Calu3 (cell line): ENCODE measurements around the gene PWP1. TPM values are rescaled to one million over a fixed set of nuclear protein-coding genes. Genes with fewer than 3 reads are reported as not detected.
A peak's percentile ranks its signal among the peaks of the same experiment; 100 is the strongest.

Experiments used
- BruUV-seq: library from RNA; stranded (reverse); fragments of 400-500 nt; replicated peaks from 2 replicates; lab custom pipeline; 2021; lab: Mats Ljungman, UMichigan
- CTCF ChIA-PET: fragments of 300-600 bp; sonication (Branson Sonifier 250); formaldehyde crosslinking; loops from one replicate; lab custom pipeline; 2022; ENCODE audit warnings: antibody characterized with exemption; lab: Charles Lee
- DNase-seq: peaks from one replicate; pipeline ENCODE4 v3.0.0; 2022
- H3K27ac Mint-ChIP-seq: one replicate; pipeline ENCODE4 v1.8.0; 2022; ENCODE audit warnings: mixed read lengths; ENCODE audit not compliant: unreplicated experiment
- H3K27me3 Mint-ChIP-seq: one replicate; pipeline ENCODE4 v1.8.0; 2022; ENCODE audit warnings: mixed read lengths; ENCODE audit not compliant: unreplicated experiment
- H3K36me3 Mint-ChIP-seq: one replicate; pipeline ENCODE4 v1.8.0; 2022; ENCODE audit warnings: mild to moderate bottlenecking, moderate library complexity, mixed read lengths; ENCODE audit not compliant: insufficient read depth, unreplicated experiment
- H3K4me1 Mint-ChIP-seq: one replicate; pipeline ENCODE4 v1.8.0; 2022; ENCODE audit warnings: mild to moderate bottlenecking, low read depth, mixed read lengths; ENCODE audit not compliant: unreplicated experiment
- H3K4me3 Mint-ChIP-seq: one replicate; pipeline ENCODE4 v1.8.0; 2022; ENCODE audit warnings: mild to moderate bottlenecking, low read depth, moderate library complexity, mixed read lengths; ENCODE audit not compliant: unreplicated experiment
- H3K9me3 Mint-ChIP-seq: one replicate; pipeline ENCODE4 v1.8.0; 2022; ENCODE audit warnings: low read depth, mixed read lengths; ENCODE audit not compliant: unreplicated experiment
- CTCF ChIP-seq: fragments of 200-600 bp; IDR thresholded peaks from one replicate; pipeline ENCODE4 v1.8.0; 2022; ENCODE audit warnings: antibody characterized with exemption; ENCODE audit not compliant: unreplicated experiment
- intact Hi-C: fragments of 100-400 bp; cut with micrococcal nuclease; formaldehyde crosslinking; loops from one replicate; pipeline ENCODE4 v1.10.0; 2022; ENCODE audit not compliant: unreplicated experiment
- total RNA-seq: library from RNA; stranded (reverse); gene quantifications from 2 replicates; pipeline ENCODE4 v1.2.3, GENCODE V29; 2022

The PWP1 gene
- total RNA-seq, 1 experiment from 2014 or later, result 60.5 TPM

GRCh38 chr12:107667464-107667863, 18.1 kb upstream of the PWP1 start:
- no peak overlapping the region for H3K4me3 Mint-ChIP-seq
- CTCF ChIA-PET, result no interaction called here
- H3K36me3 Mint-ChIP-seq, result no peaks in the 10 kb centered on the region
- no peaks in the 10 kb centered on the region for H3K4me1 Mint-ChIP-seq
- BruUV-seq, result no TSS peak
- H3K9me3 Mint-ChIP-seq, result no peaks in the 10 kb centered on the region
- intact Hi-C loops, result no loop called here
- TF ChIP-seq CTCF, result no peak
- DNase-seq, result no peak
- H3K27ac Mint-ChIP-seq, result no peak overlapping the region
- peaks cover 94% of the 10 kb centered on the region for H3K27me3 Mint-ChIP-seq

- Mint-ChIP-seq H3K27me3 (peaks cover 94% of the 10 kb centered on the region), H3K4me1 (no peaks in the 10 kb centered on the region), H3K4me3 (no peak overlapping the region), H3K9me3 (no peaks in the 10 kb centered on the region), H3K27ac (no peak overlapping the region), H3K36me3 (no peaks in the 10 kb centered on the region)
- no peak for TF ChIP-seq CTCF
- DNase-seq, result no peak
- CTCF ChIA-PET, result no interaction called here
- no TSS peak for BruUV-seq
- intact Hi-C loops, result no loop called here
These were observed 17.1 kb upstream of the PWP1 start for GRCh38 chr12:107668320-107669098.

- no peak for TF ChIP-seq CTCF
- Mint-ChIP-seq H3K9me3 (no peaks in the 10 kb centered on the region), H3K4me3 (no peak overlapping the region), H3K27me3 (peaks cover 91% of the 10 kb centered on the region), H3K4me1 (no peaks in the 10 kb centered on the region), H3K27ac (no peak overlapping the region), H3K36me3 (no peaks in the 10 kb centered on the region)
- intact Hi-C loops, result no loop called here
- DNase-seq, result no peak
- BruUV-seq, result no TSS peak
- CTCF ChIA-PET, result no interaction called here
These were observed 15.7 kb upstream of the PWP1 start for GRCh38 chr12:107669946-107670345.

- peak; percentile 23 for TF ChIP-seq CTCF
These were observed 14.5 kb upstream of the PWP1 start for GRCh38 chr12:107670999-107671643.

More at GRCh38 chr12:107670999-107671643, 14.5 kb upstream of the PWP1 start:
- intact Hi-C loops, result no loop called here
- Mint-ChIP-seq H3K27me3 (peaks cover 81% of the 10 kb centered on the region), H3K4me1 (no peaks in the 10 kb centered on the region), H3K9me3 (no peaks in the 10 kb centered on the region), H3K4me3 (no peak overlapping the region), H3K27ac (no peak overlapping the region), H3K36me3 (no peaks in the 10 kb centered on the region)
- CTCF ChIA-PET, result interaction anchor here (1.0 to 1.1 kb wide), 2 partner anchors 9 kb away, joined by 3 to 4 read pairs; no protein-coding TSS in a partner anchor
- DNase-seq, result peak; percentile 38
- no TSS peak for BruUV-seq
